ENCODE measurements around the gene VSX1. TPM values are rescaled to one million over a fixed set of nuclear protein-coding genes. Genes with fewer than 3 reads are reported as not detected.

VSX1 gene
- total RNA-seq, 6 donors from 2014 or later, result not detected

GRCh38 chr20:25061821-25062530, 20.0 kb downstream of the VSX1 start:
- no peaks in the 10 kb centered on the region for H3K36me3 ChIP-seq
- H3K4me1 ChIP-seq, result peaks cover 14 to 18% (median 16%) of the 10 kb centered on the region in 4 donors
- TF ChIP-seq EP300 (IDR thresholded peaks at IDR 0.05) (no peak), POLR2A (IDR thresholded peaks at IDR 0.05) (no peak), POLR2AphosphoS5 (IDR thresholded peaks at IDR 0.05) (no peak), CTCF (IDR thresholded peaks at IDR 0.05) (no peak)
- 80 to 86% methylated on average over 13 to 15 of the region's 15 CpGs for WGBS, 2 donors
- H3K27ac ChIP-seq, result no peak overlapping the region
- no peak for DNase-seq
- H3K4me3 ChIP-seq, result no peak overlapping the region
- no peak for ATAC-seq (ENCODE audit: low FRiP score in 2 of 2)
- no peaks in the 10 kb centered on the region for H3K27me3 ChIP-seq
- H3K9me3 ChIP-seq, result no peaks in the 10 kb centered on the region

- 78 to 82% methylated on average over 7 of the region's 7 CpGs for WGBS, 2 donors
- no peak overlapping the region for H3K4me3 ChIP-seq
- H3K9me3 ChIP-seq, result no peaks in the 10 kb centered on the region
- DNase-seq, result no peak
- TF ChIP-seq POLR2A (IDR thresholded peaks at IDR 0.05) (no peak), EP300 (IDR thresholded peaks at IDR 0.05) (no peak), POLR2AphosphoS5 (IDR thresholded peaks at IDR 0.05) (no peak), CTCF (IDR thresholded peaks at IDR 0.05) (no peak)
- H3K36me3 ChIP-seq, result no peaks in the 10 kb centered on the region
- no peaks in the 10 kb centered on the region for H3K27me3 ChIP-seq
- H3K27ac ChIP-seq, result no peak overlapping the region
- no peak for ATAC-seq (ENCODE audit: low FRiP score in 2 of 2)
- peaks cover 21 to 26% (median 22%) of the 10 kb centered on the region in 4 donors for H3K4me1 ChIP-seq
Measured at GRCh38 chr20:25061103-25061799, 20.7 kb downstream of the VSX1 start.

GRCh38 chr20:25059866-25060465, 22.0 kb downstream of the VSX1 start:
- 95 to 97% methylated on average over 5 to 8 of the region's 8 CpGs for WGBS, 2 donors

More at GRCh38 chr20:25059866-25060465, 22.0 kb downstream of the VSX1 start:
- Histone ChIP-seq H3K27ac (no peak overlapping the region), H3K27me3 (no peaks in the 10 kb centered on the region), H3K36me3 (no peaks in the 10 kb centered on the region), H3K9me3 (no peaks in the 10 kb centered on the region), H3K4me3 (no peak overlapping the region), H3K4me1 (peaks cover 22 to 33% (median 29%) of the 10 kb centered on the region in 4 donors)
- ATAC-seq (ENCODE audit: low FRiP score in 2 of 2) (no peak), DNase-seq (peak in 1 of 2 donors; percentile 16)
- TF ChIP-seq POLR2A (IDR thresholded peaks at IDR 0.05), result no peak
- no peak for TF ChIP-seq POLR2AphosphoS5 (IDR thresholded peaks at IDR 0.05)
- no peak for TF ChIP-seq EP300 (IDR thresholded peaks at IDR 0.05)
- TF ChIP-seq CTCF (IDR thresholded peaks at IDR 0.05), result no peak

Data from upper lobe of left lung (tissue), 6 donors.